Left forelimb (tissue), 1 donor: Measurements from ENCODE around the gene ZNF366.

ENCODE experiments used
- DNase-seq: peaks from one replicate; pipeline ENCODE4 v3.0.0-alpha.2; 2018; ENCODE audit warnings: low spot score

ZNF366 gene

GRCh38 chr5:72519111-72519510 lies 11.9 kb upstream of the ZNF366 start:
- no peak for DNase-seq

- DNase-seq = no peak
Measured at GRCh38 chr5:72518001-72518683, 10.9 kb upstream of the ZNF366 start.

GRCh38 chr5:72516916-72517315 lies 9.7 kb upstream of the ZNF366 start:
- no peak for DNase-seq

- no peak for DNase-seq
Measured at GRCh38 chr5:72515211-72515610, 8.0 kb upstream of the ZNF366 start.

GRCh38 chr5:72512593-72512860 lies 5.3 kb upstream of the ZNF366 start:
- no peak for DNase-seq

GRCh38 chr5:72511774-72512592 lies 4.8 kb upstream of the ZNF366 start:
- DNase-seq = no peak

- no peak for DNase-seq
Measured at GRCh38 chr5:72511366-72511765, 4.2 kb upstream of the ZNF366 start.

GRCh38 chr5:72510610-72511181 lies 3.5 kb upstream of the ZNF366 start:
- DNase-seq = no peak

GRCh38 chr5:72509401-72509800 lies 2.2 kb upstream of the ZNF366 start:
- no peak for DNase-seq

GRCh38 chr5:72508241-72509170 lies 1.3 kb upstream of the ZNF366 start:
- DNase-seq = no peak

GRCh38 chr5:72507907-72508238 lies 663 bp upstream of the ZNF366 start:
- no peak for DNase-seq

- DNase-seq = no peak
Measured at GRCh38 chr5:72506158-72506549, 1.1 kb downstream of the ZNF366 start.

GRCh38 chr5:72505539-72506157 lies 1.6 kb downstream of the ZNF366 start:
- DNase-seq = no peak

- DNase-seq = no peak
Measured at GRCh38 chr5:72505016-72505415, 2.2 kb downstream of the ZNF366 start.

- DNase-seq = no peak
Measured at GRCh38 chr5:72503888-72504491, 3.2 kb downstream of the ZNF366 start.

- no peak for DNase-seq
Measured at GRCh38 chr5:72501488-72501887, 5.7 kb downstream of the ZNF366 start.

- DNase-seq = no peak
Measured at GRCh38 chr5:72499730-72500129, 7.5 kb downstream of the ZNF366 start.

- no peak for DNase-seq
Measured at GRCh38 chr5:72499090-72499489, 8.1 kb downstream of the ZNF366 start.

- no peak for DNase-seq
Measured at GRCh38 chr5:72498284-72498683, 8.9 kb downstream of the ZNF366 start.

- DNase-seq = no peak
Measured at GRCh38 chr5:72497823-72498222, 9.4 kb downstream of the ZNF366 start.

- no peak for DNase-seq
Measured at GRCh38 chr5:72495410-72495809, 11.8 kb downstream of the ZNF366 start.
